Activated CD4-positive, alpha-beta T cell treated with anti-CD3 and anti-CD28 coated beads, Interleukin-2, amount 50 U/mL, for 4 hours (primary cell): Measurements from ENCODE around the gene FRS2.

Experiments used
- DNase-seq, 2 experiments: peaks; one replicate each; pipeline ENCODE4 v3.0.0-alpha.2; 2020

FRS2 gene

DNA sequence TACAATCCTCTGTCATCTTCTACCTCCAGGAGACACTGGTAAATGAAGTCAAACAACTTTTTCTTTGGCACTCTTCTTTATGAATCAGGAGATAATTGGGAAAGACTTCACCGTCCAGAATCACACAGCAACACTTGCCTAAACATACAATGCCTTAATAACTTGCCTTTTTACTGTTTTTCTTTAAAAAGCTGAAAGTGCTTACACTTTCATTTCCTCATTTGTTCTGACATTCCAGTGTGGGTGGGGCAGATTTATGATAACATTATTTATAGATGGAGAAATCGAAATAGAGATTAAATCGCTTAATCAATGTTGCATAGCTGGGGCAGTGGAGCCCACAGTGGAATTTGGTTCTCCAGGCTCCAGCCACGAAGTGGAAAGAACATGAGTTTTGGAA, 2.8 kb upstream of the FRS2 start:
- DNase-seq, result no peak

GRCh38 chr12:69468237-69469026, 1.8 kb upstream of the FRS2 start:
- no peak for DNase-seq

DNA sequence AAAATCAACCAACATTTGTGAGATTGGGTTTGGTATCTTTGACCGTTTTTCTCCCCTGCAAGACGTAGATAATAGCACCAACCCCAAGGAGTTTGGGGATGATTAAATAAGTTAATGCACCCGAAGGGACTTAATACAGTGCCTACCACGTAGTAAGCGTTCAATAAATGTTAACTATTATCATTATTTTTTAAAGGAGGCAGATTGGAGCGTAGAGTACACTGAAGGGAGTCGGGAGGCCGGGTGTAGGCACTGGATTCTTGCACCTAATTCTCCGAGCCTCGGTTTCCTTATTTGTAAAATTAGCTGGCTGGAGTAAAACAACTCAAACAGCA, 367 bp upstream of the FRS2 start:
- DNase-seq, result no peak

DNA sequence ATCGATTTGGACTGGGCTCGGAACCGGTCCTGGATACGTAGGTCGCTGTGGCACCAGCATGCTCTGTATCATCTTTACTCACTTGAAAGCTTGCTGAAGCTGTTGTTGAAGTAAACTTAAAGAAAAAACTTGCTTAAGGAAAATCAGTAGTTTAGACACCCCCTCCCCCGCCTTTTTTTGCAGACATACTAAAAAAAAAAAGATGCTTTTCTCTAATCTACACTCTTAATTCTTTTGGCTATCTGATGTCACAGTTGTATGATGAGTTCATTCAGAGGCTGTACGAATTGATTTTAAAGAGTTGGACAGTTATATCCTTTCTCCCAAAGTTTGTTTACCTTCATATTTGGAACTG, 865 bp downstream of the FRS2 start:
- no peak for DNase-seq

DNA sequence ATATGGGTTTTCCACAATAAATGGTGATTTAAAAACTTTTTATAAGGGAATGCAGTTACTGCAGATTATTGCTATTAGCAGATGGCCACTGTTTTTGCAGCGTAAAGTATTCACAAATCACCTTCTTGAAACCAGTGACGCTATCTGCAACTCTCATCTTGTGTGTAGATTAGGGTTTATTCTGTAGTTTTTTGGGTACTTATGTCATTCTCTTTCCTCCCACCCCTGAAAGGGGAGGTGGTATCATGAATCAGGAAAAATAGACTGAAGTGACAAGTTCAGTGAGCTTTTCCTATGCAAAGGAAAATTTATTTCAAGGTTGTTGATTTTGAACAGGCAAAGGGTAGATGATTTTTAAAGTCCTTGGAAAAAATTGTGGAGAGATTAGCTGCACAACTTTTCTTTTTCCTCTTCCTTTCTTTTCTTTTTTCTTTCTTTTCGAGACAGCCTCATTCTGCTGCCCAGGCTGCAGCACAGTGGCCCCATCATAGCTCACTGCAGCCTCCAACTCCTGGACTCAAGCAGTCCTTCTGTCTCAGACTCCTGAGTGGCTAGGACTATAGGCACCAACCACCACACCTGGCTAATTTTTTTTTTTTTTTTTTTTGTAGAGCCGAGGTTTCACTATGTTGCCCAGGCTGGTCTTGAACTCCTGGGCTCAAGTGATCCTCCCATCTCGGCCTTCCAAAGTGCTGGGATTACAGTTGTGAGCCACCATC, 1.6 kb downstream of the FRS2 start:
- no peak for DNase-seq

GRCh38 chr12:69473262-69473661, 3.1 kb downstream of the FRS2 start:
- DNase-seq, result no peak

DNA sequence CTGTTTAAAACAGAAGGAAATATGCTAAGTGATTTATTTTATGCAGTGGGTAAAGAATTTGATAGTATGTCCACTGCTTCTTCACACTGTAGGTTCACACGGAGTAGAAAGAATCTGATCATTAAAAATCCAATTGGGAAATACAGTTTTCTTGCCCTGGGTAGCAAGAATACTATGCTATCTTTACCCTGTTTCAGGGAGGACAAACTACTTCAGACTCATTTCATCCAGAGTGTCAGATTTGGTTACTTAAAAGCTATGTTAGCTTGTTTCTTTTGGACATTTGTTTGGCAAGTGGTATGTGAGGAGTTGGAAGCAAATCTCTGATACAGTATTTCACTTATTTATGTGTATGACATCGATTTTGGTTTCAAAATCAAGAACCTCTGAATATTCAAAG, 4.3 kb downstream of the FRS2 start:
- DNase-seq, result no peak

DNA sequence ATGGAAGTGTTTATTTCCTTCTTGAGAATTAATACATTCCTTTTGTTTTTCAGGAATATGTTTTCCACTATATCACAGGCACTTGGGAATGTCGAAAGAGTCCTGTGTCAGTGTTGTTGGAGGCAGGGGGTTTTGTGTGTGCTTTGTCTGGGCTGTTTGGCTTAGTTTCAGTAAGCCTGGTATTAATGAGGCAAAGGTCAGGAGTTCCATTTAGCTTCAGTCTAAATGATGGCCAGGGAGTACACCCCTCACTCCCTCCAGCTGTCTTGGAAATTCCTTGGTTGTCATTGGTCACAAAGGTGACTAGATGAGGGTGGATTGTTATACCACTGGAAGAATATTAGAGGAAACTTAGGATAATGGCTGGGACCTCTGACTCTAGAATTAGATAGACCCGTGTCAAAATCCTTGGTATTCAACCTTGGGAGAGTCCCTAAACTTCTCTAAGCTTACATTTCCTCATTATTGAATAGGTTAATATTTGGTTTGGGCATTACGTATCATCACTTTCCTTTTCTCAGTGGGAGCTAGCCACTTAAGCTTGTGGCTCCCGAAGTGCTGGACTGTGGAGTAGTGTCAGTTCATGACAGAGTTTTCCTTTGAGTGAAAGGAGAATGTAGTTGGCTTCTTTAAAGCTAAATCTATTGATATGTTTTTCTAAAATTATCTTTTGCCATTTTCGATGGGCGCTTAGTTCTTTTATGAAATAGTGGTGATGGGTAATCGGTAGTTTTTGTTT, 5.2 kb downstream of the FRS2 start:
- DNase-seq, result no peak

DNA sequence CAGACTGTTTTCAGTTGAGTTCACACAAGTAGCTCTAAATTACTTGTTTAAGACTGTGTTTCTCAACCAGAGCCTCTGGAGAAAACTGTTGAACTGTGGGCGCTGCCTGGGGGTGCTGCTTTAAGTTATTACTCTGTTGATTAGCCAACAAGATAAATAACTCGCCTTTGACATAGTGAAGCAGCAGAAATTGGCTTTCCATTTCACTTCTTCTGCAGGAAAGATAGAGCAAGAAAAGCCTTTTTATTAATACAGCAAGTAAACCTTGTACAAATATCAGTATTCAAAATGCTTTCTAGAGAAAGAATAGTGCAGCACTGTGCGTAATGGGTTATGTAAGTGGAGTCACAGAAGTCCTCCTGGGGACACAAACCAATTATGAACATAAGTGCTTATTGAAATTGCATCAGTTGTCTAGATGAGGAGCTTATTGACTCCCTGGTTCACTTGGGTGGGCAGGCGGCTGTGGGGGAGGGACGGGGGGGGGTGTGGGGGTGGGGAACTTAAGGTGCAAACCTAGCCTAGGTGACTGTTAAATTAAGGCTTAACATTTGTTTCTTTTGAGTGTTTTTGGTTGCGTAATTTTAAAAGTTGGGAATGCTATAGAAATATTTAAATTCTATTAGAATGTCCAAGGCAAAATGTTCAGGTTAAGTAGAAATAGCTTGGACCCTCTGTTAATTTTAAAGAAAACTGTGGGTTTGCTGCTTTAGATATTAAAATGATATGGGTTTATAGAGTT, 6.3 kb downstream of the FRS2 start:
- DNase-seq, result no peak

GRCh38 chr12:69479675-69480074, 9.5 kb downstream of the FRS2 start:
- no peak for DNase-seq

- DNase-seq, result no peak
These were observed 10.5 kb downstream of the FRS2 start for GRCh38 chr12:69480698-69481097.

DNA sequence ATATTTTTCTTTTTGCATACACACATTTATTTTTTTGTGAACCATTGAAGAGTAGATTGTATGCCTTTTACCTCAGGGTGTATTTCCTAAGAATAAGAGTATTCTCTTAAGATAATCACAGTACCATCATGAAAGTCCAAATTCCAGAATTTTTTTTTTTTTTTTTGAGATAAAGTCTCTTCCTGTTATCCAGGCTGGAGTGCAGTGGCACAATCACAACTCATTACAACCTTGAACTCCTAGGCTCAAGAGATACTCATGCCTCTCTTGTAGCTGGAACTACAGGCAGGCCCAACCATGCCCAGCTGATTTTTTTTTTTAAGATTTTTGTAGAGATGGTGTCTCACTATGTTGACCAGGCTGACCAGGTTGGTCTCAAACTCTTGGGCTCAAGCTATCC, 10.9 kb downstream of the FRS2 start:
- no peak for DNase-seq

GRCh38 chr12:69483700-69484099, 13.5 kb downstream of the FRS2 start:
- DNase-seq, result no peak

- DNase-seq, result no peak
These were observed 14.2 kb downstream of the FRS2 start for GRCh38 chr12:69484428-69484827.

DNA sequence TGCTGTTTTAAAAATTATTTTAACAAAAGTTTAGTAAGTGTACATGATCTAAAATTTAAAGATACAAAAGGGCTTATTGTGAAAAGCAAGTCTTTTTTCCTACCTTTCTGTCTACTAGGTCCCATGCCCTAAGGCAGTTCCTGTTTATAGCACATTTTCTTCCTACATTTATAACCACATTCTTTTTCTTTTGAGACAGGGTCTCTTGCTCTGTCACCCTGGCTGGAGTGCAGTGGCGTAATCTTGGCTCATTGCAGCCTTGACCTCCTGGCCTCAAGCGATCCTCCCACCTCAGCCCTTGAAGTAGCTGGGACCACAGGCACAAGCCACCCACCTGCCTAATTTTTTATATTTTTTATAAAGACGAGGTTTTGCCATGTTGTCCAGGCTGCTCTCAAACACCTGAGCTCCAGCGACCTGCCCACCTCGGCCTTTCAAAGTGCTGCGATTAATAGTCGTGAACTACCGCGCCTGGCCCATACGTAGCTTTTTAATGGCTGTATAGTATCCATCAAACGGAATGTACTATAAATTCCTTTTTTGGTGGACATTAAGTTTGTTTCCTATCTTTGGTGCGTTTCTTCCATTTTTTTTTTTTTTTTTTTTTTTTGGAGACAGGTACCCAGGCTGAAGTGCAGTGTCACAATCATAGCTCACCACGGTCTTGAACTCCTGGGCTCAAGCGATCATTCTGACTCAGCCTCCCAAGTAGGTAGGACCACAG, 20.9 kb downstream of the FRS2 start:
- DNase-seq, result no peak

- DNase-seq, result no peak
These were observed 22.6 kb downstream of the FRS2 start for GRCh38 chr12:69492739-69493138.

DNA sequence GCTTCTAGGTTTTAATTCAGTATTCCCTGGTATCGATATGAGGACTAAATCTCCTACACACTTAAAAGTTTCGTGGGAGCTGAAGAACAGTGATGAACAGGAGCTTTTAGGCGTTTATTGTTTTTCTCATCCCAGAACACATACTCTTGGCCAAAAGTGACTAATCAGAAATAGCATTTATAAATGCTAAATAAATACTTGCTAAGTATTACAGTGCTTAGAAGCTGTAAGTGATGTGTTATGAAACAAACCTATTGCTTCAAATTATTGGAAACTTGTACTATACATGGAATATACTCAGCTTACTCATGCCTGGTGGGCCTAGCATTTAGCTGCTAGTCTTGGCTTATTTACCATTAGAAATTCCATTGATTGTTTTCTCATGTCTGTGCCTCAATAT, 24.9 kb downstream of the FRS2 start:
- DNase-seq, result no peak

GRCh38 chr12:69497308-69498026, 27.3 kb downstream of the FRS2 start:
- DNase-seq, result no peak

DNA sequence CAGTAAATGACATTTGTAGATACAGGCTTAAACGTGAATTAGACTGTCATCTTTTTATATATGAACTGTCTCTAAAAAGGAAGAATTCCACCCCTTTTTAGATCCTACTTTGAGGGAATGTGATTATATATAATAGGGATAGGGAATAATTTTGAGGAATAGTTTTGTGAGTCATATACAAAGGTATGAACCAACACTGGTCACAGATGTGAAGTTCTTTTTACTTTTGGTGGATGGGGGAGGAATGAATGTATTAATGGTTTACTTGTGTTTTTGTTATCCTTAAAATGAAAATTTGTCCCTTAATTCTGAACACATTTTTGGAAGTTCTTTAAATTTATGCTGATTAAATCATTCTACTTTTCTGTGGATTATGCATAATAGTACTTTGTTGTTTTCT, 30.4 kb downstream of the FRS2 start:
- DNase-seq, result no peak

DNA sequence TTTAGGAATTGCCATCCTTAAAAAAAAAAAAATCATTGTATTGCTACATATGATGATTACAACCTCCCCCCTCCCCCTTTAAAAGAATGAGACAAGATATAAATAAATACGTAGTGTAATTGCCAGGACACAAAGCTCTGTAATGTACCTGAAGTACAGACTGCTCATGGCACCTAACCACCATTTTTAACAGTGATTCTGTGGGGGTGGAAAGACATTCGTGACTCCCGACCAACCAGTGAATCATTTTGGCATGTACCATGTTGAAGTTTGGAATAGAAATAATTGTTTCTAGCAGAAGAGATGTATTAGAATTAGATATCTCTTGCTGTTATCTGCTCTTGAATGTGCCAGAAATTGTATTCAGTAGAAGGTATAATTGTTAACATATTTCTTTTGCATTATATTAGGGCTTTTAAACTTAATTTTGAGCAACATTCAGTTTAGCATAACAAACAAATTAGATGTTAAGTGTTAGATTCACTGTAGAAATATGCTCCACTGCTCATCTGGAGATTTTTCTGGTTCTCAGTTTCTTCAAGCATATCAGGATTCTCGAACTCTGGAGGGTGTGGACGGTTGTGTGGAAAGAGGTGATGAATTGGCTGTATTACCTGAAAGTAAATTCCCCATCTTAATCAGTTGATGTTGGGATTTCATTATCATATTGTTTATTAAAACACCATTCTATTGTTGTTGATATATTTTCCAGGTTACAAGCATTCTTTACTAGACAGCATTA, 31.1 kb downstream of the FRS2 start:
- no peak for DNase-seq

DNA sequence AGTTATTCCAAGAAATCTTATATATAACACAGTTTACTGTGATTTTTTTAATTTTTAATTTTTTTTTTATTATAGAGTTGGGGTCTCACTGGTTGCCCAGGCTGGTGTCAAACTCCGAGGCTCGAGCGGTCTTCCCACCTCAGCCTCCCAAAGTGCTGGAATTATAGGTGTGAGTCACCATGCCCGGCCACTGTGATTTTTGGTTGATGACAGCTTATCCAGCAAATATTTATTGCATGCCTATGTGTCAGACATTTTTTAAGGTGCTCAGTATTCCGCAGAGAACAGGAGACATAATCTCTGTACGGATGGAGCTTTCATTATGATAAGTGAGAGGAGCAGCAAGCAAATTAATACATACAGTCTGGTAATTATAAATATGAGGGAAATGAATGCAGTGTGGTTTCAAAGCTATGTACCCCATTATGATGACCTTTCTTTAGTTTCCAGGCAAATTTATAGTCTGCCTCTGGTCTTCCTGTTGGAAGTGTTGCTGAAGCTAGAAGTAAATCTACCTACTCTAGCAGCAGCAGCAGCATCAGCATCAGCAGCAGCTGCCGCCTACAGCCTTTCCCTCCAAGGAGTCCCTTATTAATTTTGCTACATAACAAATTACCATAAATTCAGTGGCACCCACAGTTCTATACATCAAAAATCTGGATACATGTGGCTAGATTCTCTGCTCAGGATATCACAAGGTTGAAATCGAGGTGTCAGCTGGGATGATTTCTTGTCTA, 32.3 kb downstream of the FRS2 start:
- DNase-seq, result no peak
